Stromal cell of bone marrow (primary cell): Measurements from ENCODE around the gene GUCD1.
A peak's percentile ranks its signal among the peaks of the same experiment; 100 is the strongest.

Source experiments
- DNase-seq: peaks from one replicate; pipeline ENCODE4 v3.0.0-alpha.2; 2012; ENCODE audit warnings: low read depth

GUCD1 gene

GRCh38 chr22:24590596-24591173, 35.7 kb upstream of the GUCD1 start:
- DNase-seq = no peak

GRCh38 chr22:24589518-24590030, 34.6 kb upstream of the GUCD1 start:
- DNase-seq = no peak

GRCh38 chr22:24588757-24589481, 34.0 kb upstream of the GUCD1 start:
- DNase-seq = no peak

GRCh38 chr22:24588381-24588756, 33.4 kb upstream of the GUCD1 start:
- DNase-seq = no peak

GRCh38 chr22:24587948-24588347, 33.0 kb upstream of the GUCD1 start:
- DNase-seq = no peak

- DNase-seq = no peak
Measured at GRCh38 chr22:24587251-24587650, 32.3 kb upstream of the GUCD1 start.

GRCh38 chr22:24585927-24586546, 31.1 kb upstream of the GUCD1 start:
- no peak for DNase-seq

- no peak for DNase-seq
Measured at GRCh38 chr22:24585461-24585860, 30.5 kb upstream of the GUCD1 start.

- no peak for DNase-seq
Measured at GRCh38 chr22:24584871-24585411, 30.0 kb upstream of the GUCD1 start.

GRCh38 chr22:24584166-24584790, 29.3 kb upstream of the GUCD1 start:
- no peak for DNase-seq

GRCh38 chr22:24583221-24584165, 28.6 kb upstream of the GUCD1 start:
- DNase-seq = no peak

GRCh38 chr22:24582056-24582814, 27.3 kb upstream of the GUCD1 start:
- DNase-seq = no peak

- DNase-seq = peak; percentile 48
Measured at GRCh38 chr22:24580276-24580675, 25.3 kb upstream of the GUCD1 start.

GRCh38 chr22:24579258-24579601, 24.3 kb upstream of the GUCD1 start:
- DNase-seq = no peak

- DNase-seq = no peak
Measured at GRCh38 chr22:24578355-24579257, 23.7 kb upstream of the GUCD1 start.

GRCh38 chr22:24576778-24577177, 21.8 kb upstream of the GUCD1 start:
- no peak for DNase-seq

GRCh38 chr22:24571266-24571665, 16.3 kb upstream of the GUCD1 start:
- no peak for DNase-seq

- DNase-seq = no peak
Measured at GRCh38 chr22:24567668-24568067, 12.7 kb upstream of the GUCD1 start.

GRCh38 chr22:24566899-24567511, 12.1 kb upstream of the GUCD1 start:
- DNase-seq = no peak
